GM12878 (cell line): ENCODE results near the gene KLHL5. TPM values are rescaled to one million over a fixed set of nuclear protein-coding genes. Genes with fewer than 3 reads are reported as not detected.

Source experiments
- ATAC-seq: fragments of 200-7000 bp; cut with Tn5 transposase; 3 replicates; pipeline ENCODE4 v1.9.1; 2020; ENCODE audit warnings: mild to moderate bottlenecking, moderate library complexity
- BruUV-seq: library from RNA; stranded (reverse); fragments of 400-500 nt; replicated peaks from 2 replicates; lab custom pipeline; 2021; lab: Mats Ljungman, UMichigan
- CTCF ChIA-PET: fragments of 300-600 bp; sonication (Branson Sonifier 250); formaldehyde crosslinking; extraction: SDS; loops from one replicate; lab custom pipeline; 2021; ENCODE audit warnings: inconsistent platforms; lab: Yijun Ruan, JAX
- POLR2A ChIA-PET: fragments of 350-600 bp; formaldehyde crosslinking; extraction: SDS; loops from one replicate; lab custom pipeline; 2021; ENCODE audit warnings: inconsistent platforms; lab: Charles Lee
- RAD21 ChIA-PET: fragments of 300-600 bp; sonication (Branson Sonifier 250); formaldehyde crosslinking; loops from one replicate; lab custom pipeline; 2023; ENCODE audit warnings: antibody characterized with exemption; ENCODE audit not compliant: unreplicated experiment; lab: Charles Lee
- SMC1A ChIA-PET: fragments of 300-600 bp; sonication (Branson Sonifier 250); formaldehyde crosslinking; loops from one replicate; lab custom pipeline; 2023; ENCODE audit not compliant: unreplicated experiment, uncharacterized antibody; lab: Charles Lee
- DNase-seq: peaks from one replicate; pipeline ENCODE4 v3.0.0-alpha.2; 2011; ENCODE audit warnings: low read depth, low spot score
- FAIRE-seq: peaks from 3 replicates; lab custom pipeline; 2011; peaks lifted over from hg19 to GRCh38; lab: Jason Lieb, UNC
- H2AFZ ChIP-seq: 2 replicates; pipeline ENCODE4 v1.6.0; 2011; ENCODE audit warnings: low read depth, low read length, control low read depth; ENCODE audit not compliant: control insufficient read depth
- H3K27ac ChIP-seq: 2 replicates; pipeline ENCODE4 v1.5.1; 2011; ENCODE audit warnings: control low read depth; ENCODE audit not compliant: control insufficient read depth, insufficient read depth
- H3K27me3 ChIP-seq, 2 experiments: replicated peaks in 1 of 2; 2 replicates each; pipeline versions ENCODE4 v1.6.0 to v1.6.1; 2011; ENCODE audit warnings: low read length in 1 of 2; ENCODE audit not compliant: control insufficient read depth in 2 of 2, insufficient read depth in 2 of 2
- H3K36me3 ChIP-seq, 2 experiments: 2 replicates each; pipeline ENCODE4 v1.5.1; 2011; ENCODE audit warnings: low read length in 1 of 2; ENCODE audit not compliant: control insufficient read depth in 2 of 2, insufficient read depth in 2 of 2
- H3K4me1 ChIP-seq: 2 replicates; pipeline ENCODE4 v1.6.1; 2011; ENCODE audit warnings: mild to moderate bottlenecking, low read length, moderate library complexity, mixed read lengths; ENCODE audit not compliant: control insufficient read depth, insufficient read depth
- H3K4me2 ChIP-seq: 2 replicates; pipeline ENCODE4 v1.6.0; 2011; ENCODE audit warnings: control low read depth; ENCODE audit not compliant: control insufficient read depth, insufficient read depth
- H3K4me3 ChIP-seq: fragments of 200-600 bp; sonication (generic); 2 replicates; pipeline ENCODE4 v1.5.1; 2016
- H3K79me2 ChIP-seq: 2 replicates; pipeline ENCODE4 v1.6.0; 2011; ENCODE audit warnings: low read length; ENCODE audit not compliant: control insufficient read depth, insufficient read depth
- H3K9ac ChIP-seq: 2 replicates; pipeline ENCODE4 v1.8.0; 2011; ENCODE audit warnings: low read length, control low read depth, mixed read lengths; ENCODE audit not compliant: control insufficient read depth, insufficient read depth
- H3K9me3 ChIP-seq: replicated peaks from 3 replicates; pipeline ENCODE4 v1.5.1; 2011; ENCODE audit warnings: mild to moderate bottlenecking, low read length; ENCODE audit not compliant: control insufficient read depth, insufficient read depth
- H4K20me1 ChIP-seq: 2 replicates; pipeline ENCODE4 v1.6.0; 2011; ENCODE audit not compliant: control insufficient read depth, insufficient read depth
- HDAC6 ChIP-seq: fragments of 200-600 bp; sonication (generic); IDR thresholded peaks from one replicate; pipeline ENCODE4 v1.8.0; 2017; ENCODE audit warnings: antibody characterized with exemption; ENCODE audit not compliant: unreplicated experiment
- RCOR1 ChIP-seq: conservative IDR thresholded peaks from 2 replicates; pipeline ENCODE4 v1.6.1; 2012; ENCODE audit warnings: low read depth, low read length, improper control_type of control experiment
- ZZZ3 ChIP-seq: IDR thresholded peaks from 2 replicates; pipeline ENCODE4 v1.6.1; 2011; ENCODE audit warnings: low read depth; ENCODE audit not compliant: control insufficient read depth, insufficient read length
- WGBS: methylation state at CpG from one replicate; pipeline ENCODE4 v1.1.6; 2016; ENCODE audit warnings: low lambda C conversion rate; ENCODE audit not compliant: insufficient replicate concordance, insufficient coverage; ENCODE audit errors: missing lambda C conversion rate; 5-methylcytosine and 5-hydroxymethylcytosine counted together
- in situ Hi-C: fragments of 300-500 bp; cut with MboI; formaldehyde crosslinking; loops from 9 replicates; pipeline ENCODE4 v1.14.3; 2018; ENCODE audit warnings: mixed read lengths
- intact Hi-C: fragments of 100-400 bp; cut with micrococcal nuclease; formaldehyde crosslinking; loops from one replicate; pipeline ENCODE4 v1.14.2; 2022; ENCODE audit not compliant: unreplicated experiment
- polyA plus RNA-seq, 11 experiments: library from polyadenylated mRNA; depleted of rRNA in 4 of 11; unstranded in 6 of 11; stranded (reverse) in 5 of 11; fragments of >200 nt; fragmentation: Nextera tagmentation in 4 of 11; fragmentation: Illumina TruSeq in 1 of 11; extraction: Ambion mirVana in 4 of 11; extraction: Trizol in 1 of 11; gene quantifications; 1 replicate in 1 of 11; 2 replicates in 10 of 11; pipeline versions ENCODE4 v1.2.1 to v1.2.3, GENCODE V29; 2011 to 2016; ENCODE audit warnings: inconsistent platforms in 2 of 11, missing spikeins in 2 of 11, low read depth in 1 of 11
- total RNA-seq, 4 experiments: library from RNA; depleted of rRNA in 3 of 4; stranded (reverse); fragments of >200 nt in 3 of 4; fragmentation: Illumina TruSeq in 1 of 4; extraction: Trizol in 1 of 4; gene quantifications; 2 replicates each; pipeline versions ENCODE4 v1.2.1 to v1.2.3, GENCODE V29; 2013 to 2021
- TF ChIP-seq, protein P1 (sequence below): IDR thresholded peaks from 2 replicates; pipeline ENCODE4 v1.6.1; 2012; ENCODE audit warnings: low read depth, low read length, improper control_type of control experiment
- TF ChIP-seq, protein P2 (sequence below): IDR thresholded peaks from 2 replicates; pipeline ENCODE4 v1.6.1; 2011; ENCODE audit warnings: low read depth, mild to moderate bottlenecking, low read length, moderate library complexity, borderline replicate concordance; ENCODE audit errors: extremely low read depth
- TF ChIP-seq, protein P3 (sequence below): fragments of 450-650 bp; IDR thresholded peaks from 2 replicates; pipeline ENCODE4 v1.6.1; 2016; ENCODE audit warnings: mild to moderate bottlenecking, moderate library complexity, borderline replicate concordance

KLHL5 gene
- total and polyA plus RNA-seq, 10 of the 15 experiments (the other 5 are each of a cell fraction or from before 2014, with no cell fraction given), result 4.7 to 27.3 (median 12.6) TPM

DNA sequence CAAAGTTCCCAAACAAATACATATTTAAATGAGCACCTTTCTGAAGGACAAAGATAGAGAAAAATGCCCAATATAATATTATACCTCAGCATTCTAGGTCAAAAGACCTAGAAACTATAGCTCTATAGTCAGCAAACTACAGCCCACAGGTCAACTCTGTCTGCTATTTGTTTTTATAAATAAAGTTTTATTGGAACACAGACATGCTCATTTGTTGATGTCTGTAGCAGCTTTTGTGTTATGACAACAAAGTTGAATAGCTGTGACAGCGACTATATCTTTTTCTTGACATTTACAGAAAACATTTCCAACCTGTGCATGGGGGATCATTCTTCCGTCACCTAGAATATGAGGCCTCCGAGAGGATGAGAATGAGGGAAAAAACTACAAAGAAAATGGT is 71.6 kb downstream of the KLHL5 start:
- no peaks in the 10 kb centered on the region for H3K9me3 ChIP-seq
- H3K79me2 ChIP-seq, result no peaks in the 10 kb centered on the region
- FAIRE-seq (no peak), ATAC-seq (no peak), DNase-seq (no peak)
- no peak overlapping the region for H3K4me3 ChIP-seq
- H3K4me2 ChIP-seq, result no peak overlapping the region
- intact Hi-C loops, result loop anchor here (10.0 kb wide), 1 partner anchor 301 kb away; no protein-coding TSS in a partner anchor
- H3K9ac ChIP-seq, result no peak overlapping the region
- H3K36me3 ChIP-seq, result no peaks in the 10 kb centered on the region
- POLR2A ChIA-PET, result interaction anchor here (3.8 kb wide), 1 partner anchor 230 kb away, joined by 22 read pairs; no protein-coding TSS in a partner anchor
- CTCF ChIA-PET, result interaction anchor here (0.7 to 7.4 kb wide), 25 partner anchors 8 to 374 kb away, joined by 3 to 295 read pairs (median 9); partner anchors contain the start of gene TLR10
- BruUV-seq, result no TSS peak
- SMC1A ChIA-PET, result interaction anchor here (0.6 to 5.9 kb wide), 30 partner anchors 9 to 952 kb away, joined by 3 to 193 read pairs (median 5); partner anchors contain the start of gene TLR10
- H4K20me1 ChIP-seq, result no peaks in the 10 kb centered on the region
- H3K4me1 ChIP-seq, result peaks cover 6% of the 10 kb centered on the region
- TF ChIP-seq HDAC6, result no peak
- TF ChIP-seq ZZZ3, result no peak
- TF ChIP-seq RCOR1, result no peak
- TF ChIP-seq, protein P1, sequence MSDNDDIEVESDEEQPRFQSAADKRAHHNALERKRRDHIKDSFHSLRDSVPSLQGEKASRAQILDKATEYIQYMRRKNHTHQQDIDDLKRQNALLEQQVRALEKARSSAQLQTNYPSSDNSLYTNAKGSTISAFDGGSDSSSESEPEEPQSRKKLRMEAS, result no peak
- TF ChIP-seq, protein P2, sequence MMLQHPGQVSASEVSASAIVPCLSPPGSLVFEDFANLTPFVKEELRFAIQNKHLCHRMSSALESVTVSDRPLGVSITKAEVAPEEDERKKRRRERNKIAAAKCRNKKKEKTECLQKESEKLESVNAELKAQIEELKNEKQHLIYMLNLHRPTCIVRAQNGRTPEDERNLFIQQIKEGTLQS, result no peak
- TF ChIP-seq, protein P3, sequence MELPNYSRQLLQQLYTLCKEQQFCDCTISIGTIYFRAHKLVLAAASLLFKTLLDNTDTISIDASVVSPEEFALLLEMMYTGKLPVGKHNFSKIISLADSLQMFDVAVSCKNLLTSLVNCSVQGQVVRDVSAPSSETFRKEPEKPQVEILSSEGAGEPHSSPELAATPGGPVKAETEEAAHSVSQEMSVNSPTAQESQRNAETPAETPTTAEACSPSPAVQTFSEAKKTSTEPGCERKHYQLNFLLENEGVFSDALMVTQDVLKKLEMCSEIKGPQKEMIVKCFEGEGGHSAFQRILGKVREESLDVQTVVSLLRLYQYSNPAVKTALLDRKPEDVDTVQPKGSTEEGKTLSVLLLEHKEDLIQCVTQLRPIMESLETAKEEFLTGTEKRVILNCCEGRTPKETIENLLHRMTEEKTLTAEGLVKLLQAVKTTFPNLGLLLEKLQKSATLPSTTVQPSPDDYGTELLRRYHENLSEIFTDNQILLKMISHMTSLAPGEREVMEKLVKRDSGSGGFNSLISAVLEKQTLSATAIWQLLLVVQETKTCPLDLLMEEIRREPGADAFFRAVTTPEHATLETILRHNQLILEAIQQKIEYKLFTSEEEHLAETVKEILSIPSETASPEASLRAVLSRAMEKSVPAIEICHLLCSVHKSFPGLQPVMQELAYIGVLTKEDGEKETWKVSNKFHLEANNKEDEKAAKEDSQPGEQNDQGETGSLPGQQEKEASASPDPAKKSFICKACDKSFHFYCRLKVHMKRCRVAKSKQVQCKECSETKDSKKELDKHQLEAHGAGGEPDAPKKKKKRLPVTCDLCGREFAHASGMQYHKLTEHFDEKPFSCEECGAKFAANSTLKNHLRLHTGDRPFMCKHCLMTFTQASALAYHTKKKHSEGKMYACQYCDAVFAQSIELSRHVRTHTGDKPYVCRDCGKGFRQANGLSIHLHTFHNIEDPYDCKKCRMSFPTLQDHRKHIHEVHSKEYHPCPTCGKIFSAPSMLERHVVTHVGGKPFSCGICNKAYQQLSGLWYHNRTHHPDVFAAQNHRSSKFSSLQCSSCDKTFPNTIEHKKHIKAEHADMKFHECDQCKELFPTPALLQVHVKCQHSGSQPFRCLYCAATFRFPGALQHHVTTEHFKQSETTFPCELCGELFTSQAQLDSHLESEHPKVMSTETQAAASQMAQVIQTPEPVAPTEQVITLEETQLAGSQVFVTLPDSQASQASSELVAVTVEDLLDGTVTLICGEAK, result peak; percentile 84
- H2AFZ ChIP-seq, result no peak overlapping the region
- no peak overlapping the region for H3K27ac ChIP-seq
- no peaks in the 10 kb centered on the region for H3K27me3 ChIP-seq
- WGBS, result 98% methylated on average over 3 of the region's 3 CpGs
- RAD21 ChIA-PET, result interaction anchor here (1.0 to 6.0 kb wide), 10 partner anchors 10 to 373 kb away, joined by 3 to 214 read pairs (median 4); partner anchors contain the start of gene TLR10
- in situ Hi-C loops, result no loop called here
